Dedifferentiated amniotic fluid mesenchymal stem cell (primary cell): ENCODE measurements around the gene ZNF326.

Source experiments
- DNase-seq: peaks from one replicate; pipeline ENCODE4 v3.0.0-alpha.2; 2016; ENCODE audit errors: extremely low spot score

The ZNF326 gene

GRCh38 chr1:90074137-90074536 is 79.2 kb downstream of the ZNF326 start:
- DNase-seq, result no peak

GRCh38 chr1:90074566-90074965 is 79.7 kb downstream of the ZNF326 start:
- no peak for DNase-seq

- no peak for DNase-seq
Measured at GRCh38 chr1:90074970-90075391, 80.1 kb downstream of the ZNF326 start.

- no peak for DNase-seq
Measured at GRCh38 chr1:90083995-90084394, 89.1 kb downstream of the ZNF326 start.
